Peyer's patch (tissue), 4 donors: ENCODE measurements around the gene RAP2A. TPM values are rescaled to one million over a fixed set of nuclear protein-coding genes. Genes with fewer than 3 reads are reported as not detected.

Source experiments
- DNase-seq, 3 donors: peaks; one replicate each; pipeline ENCODE4 v3.0.0-alpha.2; 2017 to 2019
- H3K27ac ChIP-seq, 4 donors: fragments of 200-600 bp; sonication (generic); one replicate each; pipeline ENCODE4 v1.5.1; 2016 to 2019
- H3K27me3 ChIP-seq, 2 donors: fragments of 200-600 bp; sonication (generic); one replicate each; pipeline ENCODE4 v1.5.1; 2019
- H3K36me3 ChIP-seq, 3 donors: fragments of 200-600 bp; sonication (generic); one replicate each; pipeline ENCODE4 v1.5.1; 2016 to 2019
- H3K4me1 ChIP-seq, 4 donors: fragments of 200-600 bp; sonication (generic); one replicate each; pipeline ENCODE4 v1.5.1; 2016 to 2019
- H3K4me3 ChIP-seq, 4 donors: fragments of 200-600 bp; sonication (generic); 1 replicate in 3 of 4; 2 replicates in 1 of 4; pipeline ENCODE4 v1.5.1; 2016 to 2019; ENCODE audit warnings: mild to moderate bottlenecking in 1 of 4
- H3K9me3 ChIP-seq, 4 donors: fragments of 200-600 bp; sonication (generic); one replicate each; pipeline ENCODE4 v1.5.1; 2016 to 2019; ENCODE audit warnings: mild to moderate bottlenecking in 1 of 4
- CTCF ChIP-seq, 6 experiments: fragments of 450-650 bp in 4 of 6; fragments of 200-600 bp in 2 of 6; sonication (generic) in 1 of 6; IDR thresholded peaks; one replicate each; pipeline ENCODE4 v1.5.1; 2017 to 2019; ENCODE audit warnings: antibody characterized with exemption in 6 of 6, mild to moderate bottlenecking in 3 of 6, moderate library complexity in 1 of 6
- POLR2A ChIP-seq, 2 donors: fragments of 450-650 bp; IDR thresholded peaks; one replicate each; pipeline ENCODE4 v1.5.1; 2017; ENCODE audit warnings: antibody characterized with exemption in 2 of 2, mild to moderate bottlenecking in 2 of 2, moderate library complexity in 2 of 2
- total RNA-seq, 4 donors: library from RNA; depleted of rRNA; stranded (reverse); fragments of >200 nt; gene quantifications; one replicate each; pipeline ENCODE4 v1.1.0, GENCODE V29; 2016

The RAP2A gene
- total RNA-seq, 4 donors from 2014 or later = 8.7 to 19.8 (median 16.4) TPM

- TF ChIP-seq CTCF (IDR thresholded peaks at IDR 0.05) (no peak), POLR2A (IDR thresholded peaks at IDR 0.05) (no peak)
- H3K4me3 ChIP-seq = no peak overlapping the region
- no peak overlapping the region for H3K27ac ChIP-seq
Observed at GRCh38 chr13:97422118-97423054, 11.6 kb upstream of the RAP2A start.

GRCh38 chr13:97423300-97424045, 10.5 kb upstream of the RAP2A start:
- TF ChIP-seq CTCF (IDR thresholded peaks at IDR 0.05) (no peak), POLR2A (IDR thresholded peaks at IDR 0.05) (no peak)
- H3K4me3 ChIP-seq = no peak overlapping the region
- no peak for DNase-seq
- H3K27me3 ChIP-seq = no peaks in the 10 kb centered on the region
- H3K4me1 ChIP-seq = no peaks in the 10 kb centered on the region
- H3K27ac ChIP-seq = no peak overlapping the region
- H3K9me3 ChIP-seq = no peaks in the 10 kb centered on the region
- H3K36me3 ChIP-seq = no peaks in the 10 kb centered on the region

More at GRCh38 chr13:97422118-97423054, 11.6 kb upstream of the RAP2A start:
- Histone ChIP-seq H3K4me1 (no peaks in the 10 kb centered on the region), H3K9me3 (no peaks in the 10 kb centered on the region), H3K27me3 (no peaks in the 10 kb centered on the region), H3K36me3 (no peaks in the 10 kb centered on the region)
- no peak for DNase-seq

GRCh38 chr13:97425590-97425989, 8.4 kb upstream of the RAP2A start:
- TF ChIP-seq CTCF (IDR thresholded peaks at IDR 0.05) (no peak), POLR2A (IDR thresholded peaks at IDR 0.05) (no peak)
- no peaks in the 10 kb centered on the region for H3K36me3 ChIP-seq
- no peak overlapping the region for H3K27ac ChIP-seq
- H3K4me1 ChIP-seq = no peaks in the 10 kb centered on the region
- H3K9me3 ChIP-seq = no peaks in the 10 kb centered on the region
- DNase-seq = no peak
- no peak overlapping the region for H3K4me3 ChIP-seq
- no peaks in the 10 kb centered on the region for H3K27me3 ChIP-seq

- Histone ChIP-seq H3K27ac (no peak overlapping the region), H3K4me1 (no peaks in the 10 kb centered on the region), H3K9me3 (no peaks in the 10 kb centered on the region), H3K36me3 (no peaks in the 10 kb centered on the region), H3K27me3 (no peaks in the 10 kb centered on the region), H3K4me3 (no peak overlapping the region)
- DNase-seq = no peak
- TF ChIP-seq POLR2A (IDR thresholded peaks at IDR 0.05) (no peak), CTCF (IDR thresholded peaks at IDR 0.05) (no peak)
Observed at GRCh38 chr13:97426695-97427094, 7.3 kb upstream of the RAP2A start.

GRCh38 chr13:97429681-97430081, 4.3 kb upstream of the RAP2A start:
- H3K9me3 ChIP-seq = no peaks in the 10 kb centered on the region
- DNase-seq = no peak
- no peaks in the 10 kb centered on the region for H3K27me3 ChIP-seq
- H3K4me1 ChIP-seq = peaks cover 0 to 6% (median 2%) of the 10 kb centered on the region in 4 donors
- TF ChIP-seq CTCF (IDR thresholded peaks at IDR 0.05) (no peak), POLR2A (IDR thresholded peaks at IDR 0.05) (no peak)
- H3K4me3 ChIP-seq = no peak overlapping the region
- H3K36me3 ChIP-seq = no peaks in the 10 kb centered on the region
- H3K27ac ChIP-seq = peak overlapping the region in 1 of 4 donors; percentile 10
